H7 (cell line): ENCODE results near the gene SERTAD1. TPM values are rescaled to one million over a fixed set of nuclear protein-coding genes. Genes with fewer than 3 reads are reported as not detected.
"Not testable (repeated sequence)": the region's sequence is repeated elsewhere in the genome, so short reads cannot be mapped to it uniquely, and the experiment has no call there.

Experiments used
- DNase-seq: peaks from one replicate; pipeline ENCODE4 v3.0.0; 2012
- H3K27me3 ChIP-seq: 2 replicates; pipeline ENCODE4 v1.6.0; 2011; ENCODE audit warnings: mild to moderate bottlenecking, low read length; ENCODE audit not compliant: control insufficient read depth, insufficient read depth
- H3K36me3 ChIP-seq: replicated peaks from 2 replicates; pipeline ENCODE4 v1.5.1; 2011; ENCODE audit warnings: low read length; ENCODE audit not compliant: control insufficient read depth, insufficient read depth
- H3K4me3 ChIP-seq: 2 replicates; pipeline ENCODE4 v1.5.1; 2011; ENCODE audit warnings: low read depth, mild to moderate bottlenecking, control low read depth, low read length, moderate library complexity; ENCODE audit not compliant: insufficient read depth
- total RNA-seq: library from RNA; depleted of rRNA; stranded (reverse); fragments of >200 nt; shearing (Covaris generic); gene quantifications from 2 replicates; pipeline ENCODE4 v1.2.3, GENCODE V29; 2014; rRNA removed

Gene SERTAD1, protein sequence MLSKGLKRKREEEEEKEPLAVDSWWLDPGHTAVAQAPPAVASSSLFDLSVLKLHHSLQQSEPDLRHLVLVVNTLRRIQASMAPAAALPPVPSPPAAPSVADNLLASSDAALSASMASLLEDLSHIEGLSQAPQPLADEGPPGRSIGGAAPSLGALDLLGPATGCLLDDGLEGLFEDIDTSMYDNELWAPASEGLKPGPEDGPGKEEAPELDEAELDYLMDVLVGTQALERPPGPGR
- 3.7 and 4.4 TPM in 2 replicates for total RNA-seq

DNA sequence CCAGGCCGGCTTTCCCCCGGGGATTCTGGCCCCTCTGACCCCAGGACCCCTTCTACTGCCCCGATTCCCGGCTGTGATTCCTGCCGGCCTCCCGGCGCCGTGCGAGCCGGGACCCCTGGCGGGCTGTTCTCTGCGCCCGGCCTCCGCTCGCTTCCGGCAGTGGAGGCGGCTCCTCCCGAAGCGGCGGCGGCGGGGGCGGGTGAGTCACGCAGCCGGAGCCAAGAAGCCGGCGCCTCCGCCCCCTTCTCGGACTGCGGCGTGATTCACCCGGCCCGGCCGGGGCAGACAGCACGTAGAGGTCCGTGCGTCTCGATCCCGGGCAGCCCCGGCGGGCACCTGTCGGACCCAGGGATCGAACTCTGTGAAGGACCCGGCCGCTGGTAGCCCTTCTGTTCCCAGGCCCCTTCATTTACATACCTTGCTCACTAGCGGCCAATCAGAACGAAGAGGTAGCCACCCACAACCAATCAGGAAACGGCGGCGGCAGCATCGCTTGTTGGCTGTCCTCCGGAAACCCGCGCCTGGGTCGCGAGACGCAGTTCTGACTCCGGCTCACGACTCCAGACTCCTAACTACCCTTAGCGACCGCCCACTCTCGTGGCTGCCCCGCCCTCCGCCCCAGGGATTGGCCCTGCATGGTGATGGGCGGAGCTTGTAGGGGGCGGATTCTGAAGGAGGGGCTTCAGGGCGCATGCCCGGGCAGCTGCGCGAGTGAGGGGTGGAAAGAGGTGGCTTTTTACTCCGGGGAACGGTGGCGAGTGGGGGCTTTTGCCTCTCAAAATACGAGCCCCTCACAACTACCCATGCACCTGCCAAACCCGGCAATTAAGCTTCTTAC lies at the start of gene SERTAD1:
SERTAD1 (minus strand) TSS at position 543 of the 838 bp plus-strand sequence. CDS start 2,446 bp downstream, outside the sequence.
- DNase-seq: peak; percentile 99
- peak within 1 kb of the TSS; percentile 77 for H3K4me3 ChIP-seq
- no peaks in the 10 kb centered on the region for H3K27me3 ChIP-seq
- no peaks in the 10 kb centered on the region for H3K36me3 ChIP-seq

DNA sequence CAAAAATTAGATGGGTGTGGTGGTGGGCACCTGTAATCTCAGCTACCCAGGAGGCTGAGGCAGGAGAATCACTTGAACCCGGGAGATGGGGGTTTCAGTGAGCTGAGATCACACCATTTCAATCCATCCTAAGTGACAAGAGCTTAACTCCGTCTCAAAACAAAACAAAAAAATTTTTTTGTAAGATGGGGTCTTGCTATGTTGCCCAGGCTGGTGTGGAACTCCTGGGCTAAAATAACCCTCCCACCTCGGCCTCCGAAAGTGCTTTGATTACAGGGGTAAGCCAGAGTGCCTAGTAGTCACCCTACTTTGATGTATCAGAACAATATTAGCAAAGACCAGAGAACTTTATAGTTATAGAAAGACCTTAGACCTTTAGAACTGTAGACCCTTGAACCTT lies 48.9 kb upstream of the SERTAD1 start:
- Histone ChIP-seq H3K36me3 (no peaks in the 10 kb centered on the region), H3K4me3 (no peak overlapping the region), H3K27me3 (peaks cover 2% of the 10 kb centered on the region; the same call in 1 of the 2 replicates)
- DNase-seq: no peak

DNA sequence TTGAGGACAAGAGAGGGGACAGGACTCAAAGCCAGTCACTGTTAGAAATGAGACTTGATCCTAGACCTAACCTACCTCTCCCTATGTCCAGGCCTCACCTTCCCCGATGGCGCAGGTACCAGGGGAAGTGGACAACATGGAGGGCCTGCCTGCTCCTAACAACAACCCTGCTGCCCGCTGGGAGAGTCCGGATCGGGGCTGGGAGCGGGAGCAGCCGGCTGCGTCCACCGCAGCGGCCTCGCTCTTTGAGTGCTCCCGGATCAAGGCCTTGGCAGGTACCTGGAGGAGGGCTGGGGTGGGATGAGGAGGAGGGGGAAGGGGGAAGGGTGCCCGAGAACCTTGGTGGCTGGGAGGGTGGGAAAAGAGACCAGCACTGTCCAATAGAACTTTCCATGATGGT lies 46.7 kb upstream of the SERTAD1 start:
- no peak overlapping the region for H3K4me3 ChIP-seq
- peak; percentile 26 for DNase-seq
- H3K27me3 ChIP-seq: peaks cover 12% of the 10 kb centered on the region
- H3K36me3 ChIP-seq: no peaks in the 10 kb centered on the region

DNA sequence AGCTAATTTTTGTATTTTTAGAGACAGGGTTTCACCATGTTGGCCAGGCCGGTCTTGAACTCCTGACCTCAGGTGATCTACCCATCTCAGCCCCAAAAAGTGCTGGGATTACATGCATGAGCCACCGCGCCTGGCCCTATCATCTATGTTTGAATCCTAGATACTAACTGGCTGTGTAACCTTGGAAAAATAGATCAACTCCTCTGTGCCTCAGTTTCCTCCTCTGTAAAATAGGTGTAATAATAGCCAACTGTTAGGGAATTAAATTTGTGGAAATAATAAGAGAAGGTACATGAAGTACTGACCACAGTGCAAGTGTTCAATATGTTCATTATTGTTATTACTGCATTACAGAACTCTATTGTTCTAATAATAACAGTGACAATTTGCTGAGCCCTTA lies 45.3 kb upstream of the SERTAD1 start:
- no peak for DNase-seq
- Histone ChIP-seq H3K36me3 (no peaks in the 10 kb centered on the region), H3K27me3 (peaks cover 24% of the 10 kb centered on the region), H3K4me3 (no peak overlapping the region)

DNA sequence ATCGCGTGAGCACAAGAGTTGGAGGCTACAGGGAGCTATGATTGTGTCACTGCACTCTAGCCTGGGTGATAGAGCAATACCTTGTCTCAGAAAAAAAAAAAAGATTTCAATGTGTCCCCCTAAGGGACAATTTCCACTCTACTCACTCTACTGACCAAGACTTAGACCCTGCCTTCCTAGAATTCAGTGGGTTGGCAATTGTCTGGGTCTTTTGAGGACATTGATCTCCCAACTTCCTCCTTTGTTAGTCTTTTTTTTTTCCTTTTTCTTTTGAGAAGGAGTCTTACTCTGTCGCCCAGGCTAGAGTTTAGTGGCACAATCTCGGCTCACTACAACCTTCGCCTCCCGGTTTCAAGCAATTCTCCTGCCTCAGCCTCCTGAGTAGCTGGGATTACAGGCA lies 43.2 kb upstream of the SERTAD1 start:
- no peak overlapping the region for H3K4me3 ChIP-seq
- DNase-seq: no peak
- no peaks in the 10 kb centered on the region for H3K36me3 ChIP-seq
- peaks cover 29% of the 10 kb centered on the region for H3K27me3 ChIP-seq

DNA sequence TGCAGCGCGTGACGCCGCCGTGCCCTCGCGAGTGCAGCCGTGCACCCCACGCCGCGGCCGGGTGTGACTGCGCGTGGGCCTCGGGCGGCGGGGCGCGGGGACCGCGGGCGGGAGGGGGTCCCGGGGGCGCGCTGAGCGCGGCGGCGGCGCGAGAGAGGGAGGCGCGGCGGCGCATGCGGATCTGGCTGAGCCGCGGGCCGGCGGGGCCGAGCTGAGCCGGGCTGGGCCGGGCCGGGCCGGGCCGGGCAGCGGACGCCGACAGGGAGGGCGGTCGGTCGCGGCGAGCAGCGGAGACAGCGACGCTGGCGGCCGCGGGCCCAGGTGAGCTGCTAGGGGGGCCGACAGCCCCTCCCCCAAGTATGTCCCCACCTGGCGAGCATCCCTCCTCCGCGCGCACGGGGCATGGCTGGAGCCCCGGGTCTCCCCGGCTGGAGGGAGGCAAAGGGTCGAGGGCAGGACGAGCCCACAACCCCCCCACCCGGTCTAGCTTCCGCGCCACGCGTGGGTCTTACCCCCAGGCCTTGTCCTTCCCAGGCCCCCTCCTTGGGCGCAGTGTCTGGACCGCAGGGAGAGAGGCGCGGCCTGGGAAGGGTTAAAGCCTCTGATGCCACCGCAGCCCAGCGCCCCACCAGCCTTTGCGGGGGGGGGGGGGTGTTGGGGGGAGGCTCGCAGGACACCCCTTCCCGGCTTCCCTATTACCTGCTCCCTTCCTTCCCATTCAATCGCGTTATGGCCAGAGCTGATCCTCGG lies 41.4 kb upstream of the SERTAD1 start, which contains the start of gene SPTBN4:
SPTBN4 (plus strand) TSS at position 17 of the 750 bp plus-strand sequence. CDS start 5,621 bp downstream, outside the sequence.
- Histone ChIP-seq H3K27me3 (peaks cover 29% of the 10 kb centered on the region), H3K36me3 (no peaks in the 10 kb centered on the region), H3K4me3 (peak within 1 kb of the TSS; percentile 33; the same call in 1 of the 2 replicates)
- DNase-seq: peak; percentile 85

DNA sequence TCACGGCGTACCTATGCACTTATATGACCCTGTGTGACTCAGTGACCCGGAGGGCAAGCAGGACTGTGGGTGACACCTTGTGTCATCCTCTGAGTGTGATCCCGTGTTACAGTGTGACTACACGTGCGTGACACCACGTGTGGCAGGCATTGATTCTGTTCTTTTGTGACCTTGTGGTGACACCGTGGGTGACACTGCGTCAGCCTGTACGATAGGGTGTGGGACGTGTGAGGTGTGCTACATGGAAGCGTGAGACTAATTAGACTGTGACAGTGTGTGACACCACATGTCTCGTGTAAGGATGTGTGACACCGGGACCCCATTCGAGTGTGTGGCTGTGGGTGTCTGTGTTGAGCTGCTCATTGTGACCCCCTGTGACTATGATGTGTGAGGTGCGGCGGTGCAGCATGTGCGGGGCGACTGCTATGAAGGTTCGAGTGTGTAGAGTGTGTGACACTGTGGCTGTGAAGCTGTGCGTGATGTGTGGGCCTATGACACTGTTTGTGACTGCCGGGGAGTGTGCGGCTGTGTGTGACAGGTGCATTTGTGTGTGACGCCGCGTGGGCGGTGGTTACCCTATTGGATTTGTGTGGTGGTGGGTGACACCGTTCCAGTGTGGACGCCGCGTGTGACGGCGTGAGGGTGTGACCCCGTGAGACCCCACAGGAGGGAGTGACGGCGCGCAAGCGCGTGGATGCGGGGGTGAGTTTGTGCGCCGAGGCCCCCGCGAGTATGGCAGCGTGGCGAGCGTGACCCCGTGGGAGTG lies 40.6 kb upstream of the SERTAD1 start:
- no peaks in the 10 kb centered on the region for H3K36me3 ChIP-seq
- H3K27me3 ChIP-seq: peaks cover 29% of the 10 kb centered on the region
- peak; percentile 46 for DNase-seq
- H3K4me3 ChIP-seq: peak overlapping the region; percentile 33; the same call in 1 of the 2 replicates

DNA sequence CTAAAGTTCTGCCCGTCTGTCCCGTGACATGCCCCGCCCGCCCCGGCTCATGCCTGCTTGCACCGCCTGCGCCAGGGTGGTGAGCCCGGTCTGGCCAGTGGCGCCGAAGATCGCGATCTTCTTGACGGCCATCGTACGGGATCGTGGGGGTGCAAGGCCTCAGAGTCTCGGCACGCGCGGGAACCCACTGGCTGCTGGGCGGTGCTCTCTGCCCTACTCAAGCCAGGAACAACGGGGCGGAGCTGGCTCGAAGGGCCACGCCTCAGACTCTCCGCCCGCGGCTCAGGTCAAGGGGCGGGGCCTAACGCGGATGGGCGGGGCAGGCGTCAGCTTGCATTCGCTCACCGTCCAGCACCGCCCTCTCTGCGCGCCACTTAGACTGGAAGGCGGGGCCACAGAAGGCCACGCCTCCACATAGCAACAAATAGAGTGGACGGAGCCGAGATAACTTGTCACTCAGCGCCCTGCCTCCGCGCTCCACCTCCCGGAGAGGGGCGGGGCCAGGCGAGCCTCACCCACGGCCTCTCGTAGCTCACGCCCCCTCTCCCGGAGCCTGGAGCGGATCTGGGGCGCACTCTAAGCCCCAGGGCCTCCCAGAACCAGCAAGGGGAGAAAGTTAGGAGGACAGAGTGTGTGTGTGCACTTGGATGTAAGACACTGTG lies 39.9 kb upstream of the SERTAD1 start, which contains the start of gene BLVRB:
BLVRB (minus strand) TSS at position 189 of the 662 bp plus-strand sequence; CDS start at position 132, 57 bp downstream.
- H3K4me3 ChIP-seq: peak within 1 kb of the TSS; percentile 69
- no peaks in the 10 kb centered on the region for H3K36me3 ChIP-seq
- peak; percentile 99 for DNase-seq
- H3K27me3 ChIP-seq: peaks cover 29% of the 10 kb centered on the region

DNA sequence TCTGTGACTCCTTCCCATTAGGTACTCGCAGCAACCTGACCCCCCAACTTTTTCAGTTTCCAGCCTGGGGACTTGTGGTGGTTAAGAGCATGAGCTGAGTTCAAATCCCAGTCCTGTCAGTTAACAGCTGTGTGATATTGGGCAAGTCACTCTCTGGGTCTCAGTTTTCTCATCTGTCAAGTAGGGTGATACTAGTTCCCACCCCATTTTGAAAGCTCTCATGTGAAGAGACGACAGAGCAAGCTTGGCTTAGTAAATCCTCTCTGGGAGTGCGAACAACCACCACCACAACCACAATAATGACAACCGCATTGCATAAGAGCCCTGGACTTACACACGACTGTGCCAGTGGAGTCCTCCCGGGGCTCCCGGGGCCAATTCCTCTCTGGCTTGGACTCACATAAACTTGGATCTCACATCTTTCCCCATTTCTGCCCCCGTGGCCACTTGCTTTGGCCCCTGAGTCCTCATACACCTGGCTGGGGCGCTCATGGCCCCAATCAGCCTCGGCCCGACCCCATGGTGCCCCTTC lies 39.3 kb upstream of the SERTAD1 start:
- H3K27me3 ChIP-seq: peaks cover 29% of the 10 kb centered on the region
- DNase-seq: no peak
- peak overlapping the region; percentile 69 for H3K4me3 ChIP-seq
- H3K36me3 ChIP-seq: no peaks in the 10 kb centered on the region

DNA sequence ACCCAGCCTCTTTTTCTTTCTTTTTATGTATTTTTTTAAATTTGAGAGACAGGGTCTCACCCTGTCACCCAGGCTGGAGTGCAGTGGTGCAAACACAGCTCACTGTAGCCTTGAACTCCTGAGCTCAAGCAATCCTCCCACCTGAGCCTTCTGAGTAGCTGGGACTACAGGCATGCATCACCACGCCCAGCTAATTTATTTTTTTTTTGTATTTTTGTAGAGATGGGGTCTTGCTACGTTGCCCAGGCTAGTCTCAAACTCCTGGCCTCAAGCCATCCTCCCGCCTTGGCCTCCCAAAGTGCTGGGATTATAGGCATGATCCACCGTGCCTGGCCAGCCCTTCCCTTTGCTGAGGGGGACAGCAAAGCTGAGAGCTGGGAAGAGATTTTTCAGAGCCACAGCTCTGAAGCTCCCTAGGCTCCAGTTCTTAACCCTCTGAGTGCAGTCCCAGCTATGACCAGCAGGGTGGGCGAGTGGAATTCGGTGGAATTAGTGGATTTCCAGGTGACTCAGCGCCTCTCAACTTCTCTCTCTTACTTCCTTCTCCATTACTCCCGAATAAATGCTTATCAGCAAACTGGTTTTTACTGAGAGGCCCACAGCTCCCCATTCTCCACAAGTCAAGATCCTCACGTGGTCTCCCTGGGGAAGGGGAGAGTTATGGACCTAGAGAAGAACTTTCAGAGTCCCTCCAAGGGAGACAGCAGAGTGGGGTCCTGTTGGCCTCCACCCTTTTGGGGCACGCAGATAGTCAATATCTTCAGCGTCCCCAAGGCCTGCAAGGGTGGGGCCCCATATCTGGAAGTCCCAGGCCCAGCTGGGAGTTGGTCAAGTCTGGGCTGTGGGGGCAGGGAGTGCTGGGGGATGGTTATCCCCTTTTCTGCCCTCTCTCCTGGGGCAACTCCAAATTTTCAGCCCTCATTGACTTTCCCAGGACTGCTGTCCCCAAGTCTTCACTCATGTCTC lies 38.5 kb upstream of the SERTAD1 start:
- peaks cover 29% of the 10 kb centered on the region for H3K27me3 ChIP-seq
- H3K4me3 ChIP-seq: peak overlapping the region; percentile 69
- H3K36me3 ChIP-seq: no peaks in the 10 kb centered on the region
- DNase-seq: peak; percentile 73

DNA sequence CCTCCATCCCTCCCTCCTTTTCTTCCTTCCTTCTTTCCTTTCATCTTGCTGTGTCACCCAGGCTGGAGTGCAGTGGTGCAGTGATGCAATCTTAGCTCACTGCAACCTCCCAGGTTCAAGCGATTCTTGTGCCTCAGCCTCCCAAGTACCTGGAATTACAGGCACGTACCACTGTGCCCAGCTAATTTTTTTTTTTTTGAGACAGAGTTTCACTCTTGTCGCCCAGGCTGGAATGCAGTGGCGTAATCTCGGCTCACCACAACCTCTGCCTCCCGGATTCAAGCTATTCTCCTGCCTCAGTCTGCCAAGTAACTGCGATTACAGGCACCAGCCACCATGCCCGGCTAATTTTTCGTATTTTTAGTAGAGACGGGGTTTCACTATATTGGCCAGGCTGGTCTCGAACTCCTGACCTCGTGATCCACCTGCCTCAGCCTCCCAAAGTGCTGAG lies 37.8 kb upstream of the SERTAD1 start:
- H3K27me3 ChIP-seq: peaks cover 27% of the 10 kb centered on the region
- DNase-seq, H3K4me3 ChIP-seq, H3K36me3 ChIP-seq: not testable (repeated sequence)

DNA sequence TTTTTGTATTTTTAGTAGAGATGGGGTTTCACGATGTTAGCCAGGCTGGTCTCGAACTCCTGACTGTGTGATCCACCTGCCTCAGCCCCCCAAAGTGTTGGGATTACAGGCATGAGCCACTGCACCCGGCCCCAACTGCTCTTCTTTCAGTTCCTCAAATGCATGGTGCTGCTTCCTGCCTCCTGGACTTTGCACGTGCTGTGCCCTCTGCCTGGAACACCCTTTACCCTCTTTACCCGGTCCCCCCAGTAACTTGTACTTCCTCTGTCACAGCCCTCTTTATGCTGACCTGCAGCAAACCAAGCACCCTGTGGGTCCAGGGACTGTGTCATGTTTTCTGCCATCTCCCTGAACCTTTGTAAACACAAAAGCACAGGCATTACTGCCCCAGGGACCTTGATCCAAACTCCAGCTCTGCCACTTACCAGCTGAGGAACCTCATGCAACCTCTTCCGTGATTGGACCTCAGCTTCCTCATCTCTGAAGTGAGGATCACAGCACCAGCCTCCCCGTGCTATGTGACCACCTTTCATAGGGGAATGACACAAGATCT lies 36.0 kb upstream of the SERTAD1 start:
- Histone ChIP-seq H3K4me3 (no peak overlapping the region), H3K27me3 (peaks cover 12% of the 10 kb centered on the region), H3K36me3 (no peaks in the 10 kb centered on the region)
- DNase-seq: no peak
